GM12878 (cell line): ENCODE results near the gene DNAJC4. TPM values are rescaled to one million over a fixed set of nuclear protein-coding genes. Genes with fewer than 3 reads are reported as not detected.

ENCODE experiments used
- CBX3 ChIP-seq: fragments of 200-600 bp; sonication (generic); IDR thresholded peaks from 2 replicates; pipeline ENCODE4 v1.6.1; 2016; ENCODE audit warnings: low read depth, borderline replicate concordance
- CREB1 ChIP-seq: IDR thresholded peaks from 2 replicates; pipeline ENCODE4 v1.6.1; 2012; ENCODE audit warnings: low read depth, mild to moderate bottlenecking, inconsistent platforms
- DPF2 ChIP-seq: fragments of 450-650 bp; IDR thresholded peaks from 2 replicates; pipeline ENCODE4 v1.6.1; 2017; ENCODE audit warnings: mild to moderate bottlenecking
- EP300 ChIP-seq, 2 experiments: fragments of 150-350 bp in 1 of 2; IDR thresholded peaks; 2 replicates each; pipeline ENCODE4 v1.6.1; 2011 to 2012; ENCODE audit warnings: low read depth in 2 of 2, low read length in 2 of 2, borderline replicate concordance in 1 of 2, improper control_type of control experiment in 1 of 2, inconsistent platforms in 1 of 2; ENCODE audit not compliant: control insufficient read depth in 1 of 2
- EZH2 ChIP-seq: IDR thresholded peaks from 2 replicates; pipeline ENCODE4 v1.6.1; 2012; ENCODE audit warnings: low read depth, mild to moderate bottlenecking, control low read depth, inconsistent platforms, low read length, borderline replicate concordance; ENCODE audit not compliant: control insufficient read depth
- HDAC6 ChIP-seq: fragments of 200-600 bp; sonication (generic); IDR thresholded peaks from one replicate; pipeline ENCODE4 v1.8.0; 2017; ENCODE audit warnings: antibody characterized with exemption; ENCODE audit not compliant: unreplicated experiment
- HDGF ChIP-seq: fragments of 450-650 bp; IDR thresholded peaks from 2 replicates; pipeline ENCODE4 v1.6.1; 2016; ENCODE audit warnings: antibody characterized with exemption
- HSF1 ChIP-seq: fragments of 150-350 bp; IDR thresholded peaks from 2 replicates; pipeline ENCODE4 v1.6.1; 2014; ENCODE audit warnings: mild to moderate bottlenecking, low read depth, low read length
- IKZF2 ChIP-seq, 2 experiments: fragments of 450-650 bp; IDR thresholded peaks; 2 replicates each; pipeline ENCODE4 v1.6.1; 2017; ENCODE audit warnings: mild to moderate bottlenecking in 2 of 2, moderate library complexity in 2 of 2
- JUND ChIP-seq: IDR thresholded peaks from 2 replicates; pipeline ENCODE4 v1.6.1; 2012; ENCODE audit warnings: low read depth, mild to moderate bottlenecking, low read length, improper control_type of control experiment, moderate library complexity
- KDM1A ChIP-seq: fragments of 200-600 bp; sonication (generic); IDR thresholded peaks from 2 replicates; pipeline ENCODE4 v1.6.1; 2016; ENCODE audit warnings: borderline replicate concordance
- KLF5 ChIP-seq: fragments of 450-650 bp; IDR thresholded peaks from 2 replicates; pipeline ENCODE4 v1.6.1; 2014; ENCODE audit warnings: mild to moderate bottlenecking; ENCODE audit not compliant: partially characterized antibody
- MEF2A ChIP-seq: IDR thresholded peaks from 2 replicates; pipeline ENCODE4 v1.6.1; 2011; ENCODE audit warnings: low read depth, mild to moderate bottlenecking, low read length, moderate library complexity; ENCODE audit not compliant: insufficient read depth
- MTA3 ChIP-seq: IDR thresholded peaks from 2 replicates; pipeline ENCODE4 v1.6.1; 2012; ENCODE audit warnings: low read length, inconsistent platforms, borderline replicate concordance
- NFYA ChIP-seq: IDR thresholded peaks from 2 replicates; pipeline ENCODE4 v1.6.1; 2011; ENCODE audit warnings: low read depth, mild to moderate bottlenecking, low read length, improper control_type of control experiment, borderline replicate concordance
- NFYB ChIP-seq: IDR thresholded peaks from 2 replicates; pipeline ENCODE4 v1.6.1; 2011; ENCODE audit warnings: low read depth, mild to moderate bottlenecking, low read length, improper control_type of control experiment, moderate library complexity; ENCODE audit not compliant: insufficient read depth
- NR2C2 ChIP-seq: IDR thresholded peaks from 2 replicates; pipeline ENCODE4 v1.6.1; 2011; ENCODE audit warnings: borderline replicate concordance, low read depth; ENCODE audit not compliant: control insufficient read depth, insufficient read length
- POLR2A ChIP-seq: IDR thresholded peaks from 2 replicates; pipeline ENCODE4 v1.6.1; 2011; ENCODE audit warnings: low read depth, mild to moderate bottlenecking, low read length
- POU2F2 ChIP-seq: IDR thresholded peaks from 3 replicates; pipeline ENCODE4 v1.6.1; 2011; ENCODE audit warnings: low read depth, mild to moderate bottlenecking, low read length, borderline replicate concordance
- RFX5 ChIP-seq: IDR thresholded peaks from 2 replicates; pipeline ENCODE4 v1.6.1; 2011; ENCODE audit warnings: low read depth, low read length, improper control_type of control experiment
- RUNX3 ChIP-seq: IDR thresholded peaks from 2 replicates; pipeline ENCODE4 v1.6.1; 2012; ENCODE audit warnings: low read length, inconsistent platforms
- SMARCA5 ChIP-seq: fragments of 450-650 bp; IDR thresholded peaks from 2 replicates; pipeline ENCODE4 v1.6.1; 2017; ENCODE audit warnings: mild to moderate bottlenecking
- STAT3 ChIP-seq: IDR thresholded peaks from 2 replicates; pipeline ENCODE4 v1.6.1; 2011; ENCODE audit warnings: low read depth, low read length, improper control_type of control experiment
- SUZ12 ChIP-seq: fragments of 200-600 bp; sonication (generic); IDR thresholded peaks from one replicate; pipeline ENCODE4 v1.6.1; 2018; ENCODE audit warnings: antibody characterized with exemption, mild to moderate bottlenecking; ENCODE audit not compliant: unreplicated experiment
- TCF3 ChIP-seq: IDR thresholded peaks from 2 replicates; pipeline ENCODE4 v1.6.1; 2012; ENCODE audit warnings: low read depth, mild to moderate bottlenecking, low read length, borderline replicate concordance; ENCODE audit not compliant: insufficient read depth
- polyA plus RNA-seq, 11 experiments: library from polyadenylated mRNA; depleted of rRNA in 4 of 11; unstranded in 6 of 11; stranded (reverse) in 5 of 11; fragments of >200 nt; fragmentation: Nextera tagmentation in 4 of 11; fragmentation: Illumina TruSeq in 1 of 11; extraction: Ambion mirVana in 4 of 11; extraction: Trizol in 1 of 11; gene quantifications; 1 replicate in 1 of 11; 2 replicates in 10 of 11; pipeline versions ENCODE4 v1.2.1 to v1.2.3, GENCODE V29; 2011 to 2016; ENCODE audit warnings: inconsistent platforms in 2 of 11, missing spikeins in 2 of 11, low read depth in 1 of 11
- total RNA-seq, 4 experiments: library from RNA; depleted of rRNA in 3 of 4; stranded (reverse); fragments of >200 nt in 3 of 4; fragmentation: Illumina TruSeq in 1 of 4; extraction: Trizol in 1 of 4; gene quantifications; 2 replicates each; pipeline versions ENCODE4 v1.2.1 to v1.2.3, GENCODE V29; 2013 to 2021
- TF ChIP-seq, protein P1 (sequence below): fragments of 450-650 bp; IDR thresholded peaks from 2 replicates; pipeline ENCODE4 v1.6.1; 2017; ENCODE audit warnings: mild to moderate bottlenecking
- TF ChIP-seq, protein P2 (sequence below): IDR thresholded peaks from 2 replicates; pipeline ENCODE4 v1.6.1; 2011; ENCODE audit warnings: mild to moderate bottlenecking, low read depth, low read length, moderate library complexity; ENCODE audit not compliant: insufficient replicate concordance

Gene DNAJC4
- total and polyA plus RNA-seq, 10 of the 15 experiments (the other 5 are each of a cell fraction or from before 2014, with no cell fraction given) = 3.7 to 64.9 (median 30.1) TPM

DNA sequence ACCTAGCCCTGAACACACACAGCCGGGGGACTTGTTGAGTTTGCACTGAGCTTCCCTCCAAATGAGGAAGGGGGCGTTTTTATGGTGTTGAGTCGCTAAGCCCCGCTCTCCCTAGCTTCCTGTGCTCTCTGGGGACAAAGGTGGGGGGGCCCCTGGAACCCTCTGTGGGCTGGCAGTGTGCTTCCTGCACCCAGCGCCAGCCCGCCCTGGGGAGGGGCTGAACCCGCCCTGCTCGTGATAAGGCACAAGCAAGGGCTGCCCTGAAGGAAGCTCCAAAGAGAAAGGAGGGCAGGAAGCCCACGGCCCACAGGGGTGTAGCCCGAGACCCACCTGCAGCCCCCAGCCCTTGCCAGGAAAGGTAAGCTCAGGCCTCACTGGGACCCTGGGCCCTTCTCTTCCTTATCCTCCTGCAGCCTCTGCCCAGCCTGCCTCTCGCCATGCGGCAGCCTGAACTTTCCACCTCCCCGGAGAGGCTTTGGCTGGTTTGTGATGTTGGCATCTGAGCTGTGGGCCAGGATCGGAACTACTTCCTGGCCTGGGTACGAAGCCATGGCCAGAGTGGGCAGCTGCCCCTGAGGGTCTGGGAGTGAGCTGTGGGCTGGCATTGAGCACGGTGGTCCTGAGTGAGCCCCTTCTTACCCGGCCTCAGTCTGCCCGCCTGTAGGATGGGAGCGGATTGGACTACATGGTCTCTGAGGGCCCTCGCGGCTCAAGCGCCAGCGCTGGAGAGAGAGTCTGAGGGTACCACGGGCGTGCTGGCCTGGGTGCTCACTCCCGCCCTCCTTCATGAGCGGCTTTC lies 23.7 kb upstream of the DNAJC4 start, which contains the start of gene FERMT3 (continued):
- TF ChIP-seq DPF2 = 0 out of 2 replicates have a peak, but pooled peaks have one; percentile 13
- TF ChIP-seq SUZ12 = no peak
- TF ChIP-seq, protein P1, sequence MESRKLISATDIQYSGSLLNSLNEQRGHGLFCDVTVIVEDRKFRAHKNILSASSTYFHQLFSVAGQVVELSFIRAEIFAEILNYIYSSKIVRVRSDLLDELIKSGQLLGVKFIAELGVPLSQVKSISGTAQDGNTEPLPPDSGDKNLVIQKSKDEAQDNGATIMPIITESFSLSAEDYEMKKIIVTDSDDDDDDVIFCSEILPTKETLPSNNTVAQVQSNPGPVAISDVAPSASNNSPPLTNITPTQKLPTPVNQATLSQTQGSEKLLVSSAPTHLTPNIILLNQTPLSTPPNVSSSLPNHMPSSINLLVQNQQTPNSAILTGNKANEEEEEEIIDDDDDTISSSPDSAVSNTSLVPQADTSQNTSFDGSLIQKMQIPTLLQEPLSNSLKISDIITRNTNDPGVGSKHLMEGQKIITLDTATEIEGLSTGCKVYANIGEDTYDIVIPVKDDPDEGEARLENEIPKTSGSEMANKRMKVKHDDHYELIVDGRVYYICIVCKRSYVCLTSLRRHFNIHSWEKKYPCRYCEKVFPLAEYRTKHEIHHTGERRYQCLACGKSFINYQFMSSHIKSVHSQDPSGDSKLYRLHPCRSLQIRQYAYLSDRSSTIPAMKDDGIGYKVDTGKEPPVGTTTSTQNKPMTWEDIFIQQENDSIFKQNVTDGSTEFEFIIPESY = no peak
- TF ChIP-seq NFYA = no peak
- TF ChIP-seq STAT3 = no peak
- TF ChIP-seq TCF3 = peak; percentile 3; the same call in 1 of the 2 replicates
- no peak for TF ChIP-seq MEF2A
- no peak for TF ChIP-seq EZH2
- no peak for TF ChIP-seq NR2C2
- TF ChIP-seq MTA3 = 0 out of 2 replicates have a peak, but pooled peaks have one; percentile 68
- TF ChIP-seq CREB1 = 0 out of 2 replicates have a peak, but pooled peaks have one; percentile 39
- TF ChIP-seq EP300 (IDR thresholded peaks at IDR 0.05; ENCODE audit: borderline replicate concordance in 1 of 2, control insufficient read depth in 1 of 2, low read depth in 2 of 2, low read length in 2 of 2) = no peak
- TF ChIP-seq HSF1 = no peak
- TF ChIP-seq, protein P2, sequence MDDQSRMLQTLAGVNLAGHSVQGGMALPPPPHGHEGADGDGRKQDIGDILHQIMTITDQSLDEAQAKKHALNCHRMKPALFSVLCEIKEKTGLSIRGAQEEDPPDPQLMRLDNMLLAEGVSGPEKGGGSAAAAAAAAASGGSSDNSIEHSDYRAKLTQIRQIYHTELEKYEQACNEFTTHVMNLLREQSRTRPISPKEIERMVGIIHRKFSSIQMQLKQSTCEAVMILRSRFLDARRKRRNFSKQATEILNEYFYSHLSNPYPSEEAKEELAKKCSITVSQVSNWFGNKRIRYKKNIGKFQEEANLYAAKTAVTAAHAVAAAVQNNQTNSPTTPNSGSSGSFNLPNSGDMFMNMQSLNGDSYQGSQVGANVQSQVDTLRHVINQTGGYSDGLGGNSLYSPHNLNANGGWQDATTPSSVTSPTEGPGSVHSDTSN = no peak
- TF ChIP-seq RUNX3 = peak; percentile 26; the same call in 1 of the 2 replicates
- TF ChIP-seq JUND = no peak
- peak; percentile 17; the same call in 1 of the 2 replicates for TF ChIP-seq HDGF
- TF ChIP-seq POLR2A = peak; percentile 62; the same call in 1 of the 2 replicates
- peak; percentile 61 for TF ChIP-seq KLF5
- TF ChIP-seq KDM1A = no peak
- peak; percentile 53 to 57 for TF ChIP-seq IKZF2 (IDR thresholded peaks at IDR 0.05)
- 0 out of 3 replicates have a peak, but pooled peaks have one; percentile 16 for TF ChIP-seq POU2F2
- no peak for TF ChIP-seq CBX3
- no peak for TF ChIP-seq HDAC6
- 0 out of 2 replicates have a peak, but pooled peaks have one; percentile 29 for TF ChIP-seq SMARCA5
- TF ChIP-seq RFX5 = peak; percentile 16; the same call in 1 of the 2 replicates
- TF ChIP-seq NFYB = no peak
